Measurements from ENCODE around the gene TNFRSF4.

DNA sequence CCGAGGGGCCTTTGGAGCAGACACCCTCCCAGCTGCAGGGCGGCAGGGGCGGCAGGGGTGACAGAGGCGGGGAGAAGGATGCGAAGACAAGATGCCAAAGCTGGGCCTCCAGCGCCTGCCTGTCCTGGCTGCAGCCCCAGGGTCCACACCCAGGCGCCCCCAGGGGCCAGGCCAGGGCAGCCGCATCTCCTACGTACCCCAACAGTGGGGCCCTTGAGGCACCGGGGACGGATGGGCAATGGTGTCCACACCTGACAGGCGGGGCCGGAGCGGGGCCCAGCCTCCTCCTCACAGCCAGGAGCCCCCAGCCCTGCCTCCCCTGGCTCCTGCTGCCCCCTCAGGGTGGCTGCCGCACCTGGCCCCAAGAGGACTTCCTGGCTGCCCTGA lies 25.3 kb upstream of the TNFRSF4 start:
- TF ChIP-seq, protein P1, sequence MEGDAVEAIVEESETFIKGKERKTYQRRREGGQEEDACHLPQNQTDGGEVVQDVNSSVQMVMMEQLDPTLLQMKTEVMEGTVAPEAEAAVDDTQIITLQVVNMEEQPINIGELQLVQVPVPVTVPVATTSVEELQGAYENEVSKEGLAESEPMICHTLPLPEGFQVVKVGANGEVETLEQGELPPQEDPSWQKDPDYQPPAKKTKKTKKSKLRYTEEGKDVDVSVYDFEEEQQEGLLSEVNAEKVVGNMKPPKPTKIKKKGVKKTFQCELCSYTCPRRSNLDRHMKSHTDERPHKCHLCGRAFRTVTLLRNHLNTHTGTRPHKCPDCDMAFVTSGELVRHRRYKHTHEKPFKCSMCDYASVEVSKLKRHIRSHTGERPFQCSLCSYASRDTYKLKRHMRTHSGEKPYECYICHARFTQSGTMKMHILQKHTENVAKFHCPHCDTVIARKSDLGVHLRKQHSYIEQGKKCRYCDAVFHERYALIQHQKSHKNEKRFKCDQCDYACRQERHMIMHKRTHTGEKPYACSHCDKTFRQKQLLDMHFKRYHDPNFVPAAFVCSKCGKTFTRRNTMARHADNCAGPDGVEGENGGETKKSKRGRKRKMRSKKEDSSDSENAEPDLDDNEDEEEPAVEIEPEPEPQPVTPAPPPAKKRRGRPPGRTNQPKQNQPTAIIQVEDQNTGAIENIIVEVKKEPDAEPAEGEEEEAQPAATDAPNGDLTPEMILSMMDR (IDR thresholded peaks at IDR 0.05): no peak
- TF ChIP-seq POLR2AphosphoS5 (IDR thresholded peaks at IDR 0.05) (no peak), POLR2A (IDR thresholded peaks at IDR 0.05) (no peak), EP300 (IDR thresholded peaks at IDR 0.05) (no peak)

Measured in sigmoid colon (tissue), 4 donors.